Stimulated activated CD4-positive, alpha-beta T cell treated with anti-CD3 and anti-CD28 coated beads, Interleukin-12 subunit alpha, Interleukin-12 subunit beta, amount 100 ng/mL, for 4 hours (primary cell): ENCODE measurements around the gene UBE2D3.
A peak's percentile ranks its signal among the peaks of the same experiment; 100 is the strongest.
"Not testable (repeated sequence)": the region's sequence is repeated elsewhere in the genome, so short reads cannot be mapped to it uniquely, and the experiment has no call there.

Source experiments
- DNase-seq: peaks from one replicate; pipeline ENCODE4 v3.0.0-alpha.2; 2020

UBE2D3 gene

DNA sequence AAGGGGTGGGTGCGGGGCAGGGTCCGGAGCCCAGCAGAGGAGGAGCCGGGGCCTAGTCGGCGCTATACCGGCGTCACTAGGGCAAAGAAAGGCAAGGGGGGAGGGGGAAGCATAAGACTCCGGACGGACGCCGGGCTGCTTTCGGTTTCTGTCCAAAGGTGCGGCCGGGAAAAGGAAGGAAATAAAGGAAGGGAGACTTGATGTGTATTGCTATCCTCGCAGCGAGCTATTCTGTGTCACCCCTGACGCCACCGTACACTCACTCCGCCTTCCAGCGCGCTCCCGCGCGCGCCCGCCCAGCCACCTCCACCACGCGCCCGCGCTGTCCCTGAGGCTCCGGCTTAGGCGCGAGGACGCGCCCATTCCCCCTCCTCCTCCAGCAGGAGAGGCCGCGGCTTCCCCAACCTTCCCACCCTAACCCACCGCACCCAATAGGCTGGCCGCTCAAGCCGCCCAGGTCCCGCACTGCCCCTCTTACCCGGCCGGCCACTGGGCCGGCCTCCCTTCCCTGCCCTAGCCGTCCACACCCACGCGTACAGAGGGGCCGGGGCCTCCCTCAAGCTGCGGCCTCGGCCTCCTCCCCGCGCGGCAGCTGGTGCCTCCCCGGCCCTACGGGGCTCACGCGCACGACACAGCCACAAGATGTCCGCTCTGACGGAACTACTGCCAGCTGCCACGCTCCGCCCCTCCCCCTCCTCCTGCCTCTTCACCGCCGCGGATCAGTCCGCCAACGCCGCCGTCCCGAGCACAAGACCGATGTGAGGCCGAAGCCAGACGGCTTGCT lies at the start of gene UBE2D3:
TSS of gene UBE2D3 (minus strand) at position 662 of the 784 bp plus-strand sequence. CDS start 1,043 bp downstream, outside the sequence.
- DNase-seq = peak; percentile 94

DNA sequence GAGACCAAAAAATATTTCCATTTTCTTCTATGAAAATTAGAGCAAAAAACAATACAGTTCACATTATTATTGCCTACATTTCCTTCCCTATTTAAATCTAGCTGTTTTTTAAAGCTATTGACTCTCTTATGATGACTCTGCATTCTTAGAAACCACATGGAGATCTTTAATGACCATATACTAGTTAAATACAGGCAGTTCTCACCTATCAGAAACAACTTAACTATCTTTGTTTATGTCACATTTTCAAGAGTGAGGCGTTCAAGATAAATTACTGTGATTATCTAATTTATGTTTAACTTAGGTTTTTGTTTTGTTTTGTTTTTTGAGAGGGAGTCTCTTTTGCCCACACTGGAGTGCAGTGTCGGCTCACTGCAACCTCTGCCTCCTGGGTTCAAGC lies 44.4 kb upstream of the UBE2D3 start:
- DNase-seq = no peak

DNA sequence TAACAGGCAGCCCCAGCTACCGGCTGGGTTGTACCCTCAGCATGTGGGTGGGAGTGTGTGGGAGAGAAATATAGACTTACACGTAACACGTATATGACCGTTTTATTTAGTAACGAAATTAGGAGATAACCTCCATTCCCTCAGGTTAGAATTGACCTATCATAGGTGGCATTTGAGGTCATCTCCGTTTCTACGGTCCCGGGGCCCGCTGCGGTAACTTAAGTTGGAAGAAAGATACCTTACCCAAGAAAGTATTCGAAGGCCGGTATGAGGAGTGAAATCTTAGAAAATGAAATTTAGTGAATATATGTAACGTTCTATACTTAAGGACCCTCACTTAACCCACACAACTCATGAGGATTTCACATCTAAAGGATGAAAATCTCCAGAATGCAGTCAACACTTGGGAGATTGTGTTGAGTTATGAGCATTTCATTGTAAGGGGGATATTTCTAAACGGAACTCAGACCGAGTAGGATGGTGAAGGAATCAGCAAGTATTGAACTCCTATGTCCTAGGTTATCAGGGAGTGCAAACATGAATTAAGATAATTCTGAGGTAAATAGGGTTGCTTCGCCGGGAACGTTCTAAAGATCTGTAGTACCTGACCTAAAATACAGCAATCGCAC lies 42.3 kb upstream of the UBE2D3 start:
- peak; percentile 48 for DNase-seq

DNA sequence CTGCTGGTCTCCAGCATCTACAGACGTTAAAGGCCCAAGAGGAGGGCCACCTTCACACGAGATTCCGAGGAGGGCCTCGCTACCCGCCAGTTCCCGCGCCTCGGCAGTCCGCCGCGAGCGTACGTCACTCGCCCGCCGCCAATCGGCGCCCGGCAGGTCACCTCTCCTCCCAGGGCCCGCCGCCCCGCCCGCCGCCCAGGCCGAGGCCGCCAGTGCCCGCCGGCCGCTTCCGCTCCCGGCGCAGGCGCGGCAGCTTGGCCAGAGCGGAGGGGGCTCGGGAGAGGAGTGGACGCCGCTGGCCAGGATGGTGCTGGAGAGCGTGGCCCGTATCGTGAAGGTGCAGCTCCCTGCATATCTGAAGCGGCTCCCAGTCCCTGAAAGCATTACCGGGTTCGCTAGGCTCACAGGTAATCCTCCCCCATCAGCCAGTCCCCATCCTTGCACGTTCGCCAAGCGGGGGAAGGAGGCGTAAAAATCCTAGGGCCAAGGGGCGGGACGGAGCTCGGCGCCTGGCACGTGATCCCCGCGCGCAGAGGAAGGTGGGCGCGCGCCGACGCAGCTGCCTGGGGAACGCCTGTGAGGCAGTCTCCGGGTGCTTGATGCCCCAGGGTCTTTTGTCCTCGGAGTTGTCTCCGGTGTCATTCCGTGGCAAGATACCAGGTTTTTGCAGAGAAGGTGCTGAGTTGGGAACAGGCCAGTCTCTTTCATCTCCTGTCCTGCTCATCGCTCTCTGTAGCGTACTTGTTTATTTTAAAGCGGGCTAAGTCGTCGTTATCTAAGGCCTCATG lies 41.6 kb upstream of the UBE2D3 start, which contains the start of gene CISD2:
TSS of gene CISD2 (plus strand) at position 212 of the 788 bp plus-strand sequence. CDS start at position 305, 93 bp downstream.
- peak; percentile 84 for DNase-seq

DNA sequence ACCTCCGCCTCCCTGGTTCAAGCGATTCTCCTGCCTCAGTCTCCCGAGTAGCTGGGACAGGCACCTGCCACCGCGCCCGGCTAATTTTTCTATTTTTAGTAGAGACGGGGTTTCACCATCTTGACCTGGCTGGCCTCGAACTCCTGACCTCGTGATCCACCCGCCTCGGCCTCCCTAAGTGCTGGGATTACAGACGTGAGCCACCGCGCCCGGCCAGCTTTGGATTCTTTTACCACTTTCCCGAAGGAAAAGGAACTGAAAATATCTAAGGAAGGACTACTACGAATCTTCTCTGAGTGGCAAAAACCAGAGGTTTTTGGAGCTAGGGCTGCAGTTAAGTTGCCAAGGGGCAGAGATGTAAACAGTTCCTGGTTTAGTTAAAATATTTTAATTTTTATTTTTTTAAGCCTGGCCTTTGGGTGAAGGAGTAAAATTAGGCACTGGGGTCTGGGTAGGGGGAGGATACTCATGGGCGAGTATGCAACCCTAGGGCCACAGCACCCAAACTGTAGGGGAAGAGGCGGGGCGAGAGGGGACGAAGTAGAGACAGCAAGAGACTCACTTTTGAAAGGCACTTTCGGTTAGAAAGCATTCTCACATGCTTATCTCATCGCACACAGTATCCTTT lies 40.9 kb upstream of the UBE2D3 start:
- peak; percentile 25 for DNase-seq

DNA sequence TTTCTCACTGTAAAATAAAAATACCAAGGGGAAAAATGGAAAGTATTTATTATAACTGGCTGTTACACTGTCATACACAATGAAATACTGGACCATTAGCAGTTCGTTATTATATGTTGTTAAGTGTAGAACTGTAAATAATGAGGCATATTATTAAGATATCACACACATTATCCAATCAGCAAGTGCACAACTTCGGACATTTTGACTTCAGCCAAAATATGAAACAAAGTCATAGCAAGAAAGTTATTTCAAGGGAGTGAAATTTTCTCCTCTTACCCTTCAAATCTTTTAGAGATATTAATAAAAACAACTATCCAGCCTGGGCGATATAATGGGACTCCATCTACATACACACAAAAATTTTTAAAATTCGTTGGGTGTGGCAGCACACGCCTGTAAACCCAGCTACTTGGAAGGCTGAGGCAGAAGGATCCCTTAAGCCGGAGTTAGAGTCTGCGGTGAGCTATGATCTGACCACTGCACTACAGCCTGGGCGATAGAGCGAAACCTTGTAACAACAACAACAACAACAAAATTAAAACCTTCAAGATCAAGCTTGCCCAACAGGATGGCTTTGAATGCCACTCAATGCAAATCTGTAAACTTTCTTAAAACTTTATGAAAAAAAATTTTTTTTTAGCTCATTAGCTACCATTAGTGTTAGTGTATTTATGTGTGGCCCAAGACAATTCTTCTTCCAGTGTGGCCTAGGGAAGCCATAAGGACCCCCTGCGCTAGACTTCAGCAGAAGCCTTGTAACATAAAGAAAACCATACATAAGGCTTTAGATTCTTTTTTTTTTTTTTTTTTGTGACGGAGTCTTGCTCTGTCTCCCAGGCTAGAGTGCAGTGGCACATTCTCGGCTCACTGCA lies 40.2 kb upstream of the UBE2D3 start:
- DNase-seq = no peak

DNA sequence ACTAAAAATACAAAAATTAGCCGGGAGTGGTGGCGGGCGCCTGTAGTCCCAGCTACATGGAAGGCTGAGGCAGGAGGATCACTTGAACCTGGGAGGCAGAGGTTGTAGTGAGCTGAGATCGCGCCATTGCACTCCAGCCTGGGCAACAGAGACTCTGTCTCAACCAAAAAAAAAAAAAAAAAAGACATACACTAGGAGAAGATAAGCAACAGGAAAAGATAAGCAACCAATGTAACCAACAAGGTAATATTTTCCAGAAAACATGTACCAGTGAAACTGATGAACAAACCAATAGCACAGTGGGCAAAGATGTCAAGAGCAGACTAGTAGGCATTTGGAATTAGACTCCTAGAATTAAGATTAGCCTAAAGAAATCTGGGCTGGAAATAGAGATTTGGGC lies 38.0 kb upstream of the UBE2D3 start:
- not testable (repeated sequence) for DNase-seq

DNA sequence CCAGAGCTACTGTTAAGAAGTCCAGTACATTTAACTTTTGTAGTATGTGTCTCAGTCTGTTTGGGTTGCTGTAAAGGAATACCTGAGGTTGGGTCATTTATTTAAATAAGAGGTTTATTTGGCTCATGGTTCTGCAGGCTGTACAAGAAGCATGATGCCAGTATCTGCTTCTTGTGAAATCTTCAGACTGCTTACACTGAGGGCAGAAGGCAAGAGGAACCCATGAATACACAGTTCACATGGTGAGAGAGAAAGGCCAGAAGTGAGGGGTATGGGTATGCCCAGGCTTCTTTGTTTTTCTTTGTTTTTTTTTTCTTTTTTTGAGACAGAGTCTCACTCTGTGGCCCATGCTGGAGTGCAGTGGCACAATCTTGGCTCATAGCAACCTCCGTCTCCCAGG lies 35.4 kb upstream of the UBE2D3 start:
- no peak for DNase-seq

DNA sequence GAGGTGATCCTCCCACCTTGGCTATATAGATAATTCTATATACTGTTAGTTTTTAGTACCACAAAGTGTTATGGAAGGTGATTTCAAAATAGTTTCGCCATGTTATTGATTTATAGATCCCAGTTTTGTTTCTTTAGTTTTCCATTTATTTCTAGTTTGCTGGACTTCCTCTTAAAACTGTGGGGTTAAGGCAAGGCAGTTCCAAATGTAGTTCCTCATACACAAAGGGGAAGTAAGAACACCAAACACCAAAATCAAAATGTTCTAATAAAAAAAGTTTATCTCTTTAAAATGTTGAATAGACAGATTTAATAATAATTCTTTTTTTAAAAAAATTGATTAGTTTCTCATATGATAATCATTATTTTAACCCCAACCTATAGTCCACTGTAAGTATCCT lies 34.7 kb upstream of the UBE2D3 start:
- DNase-seq = no peak

DNA sequence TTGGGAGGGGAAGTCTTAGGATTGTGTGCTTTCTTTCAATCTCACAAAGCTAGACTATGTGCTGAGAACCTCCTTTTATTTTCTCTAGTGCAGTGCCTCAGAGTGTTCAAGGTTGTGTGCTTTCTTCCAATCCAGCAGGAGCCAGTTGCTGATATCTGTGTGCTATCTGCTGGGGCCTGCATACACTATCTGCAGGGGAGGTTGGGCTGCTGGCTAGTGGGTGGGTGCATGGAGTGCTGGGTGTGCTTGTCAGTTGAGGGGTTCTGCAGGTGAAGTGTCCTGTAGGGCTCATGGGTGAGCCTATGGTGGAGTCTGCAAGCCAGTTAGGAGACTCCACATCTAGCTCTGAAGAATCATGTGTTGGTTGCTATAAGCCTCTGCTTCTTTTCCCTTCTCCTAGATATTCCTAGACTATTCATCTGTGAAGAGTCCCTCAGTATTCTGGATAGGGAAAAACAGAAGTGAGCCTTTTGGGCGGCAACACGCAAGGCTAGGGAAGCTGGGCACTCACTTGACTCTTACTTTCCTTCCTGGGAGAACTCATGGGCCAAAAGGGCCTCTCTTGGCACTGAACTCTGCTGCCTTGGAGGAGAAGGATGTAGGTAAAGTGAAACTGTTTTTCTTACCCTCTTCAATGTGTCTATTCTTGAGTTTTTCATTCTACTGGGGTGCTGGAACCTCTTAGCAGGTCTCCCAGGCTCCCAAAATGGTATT lies 33.4 kb upstream of the UBE2D3 start:
- DNase-seq = no peak

DNA sequence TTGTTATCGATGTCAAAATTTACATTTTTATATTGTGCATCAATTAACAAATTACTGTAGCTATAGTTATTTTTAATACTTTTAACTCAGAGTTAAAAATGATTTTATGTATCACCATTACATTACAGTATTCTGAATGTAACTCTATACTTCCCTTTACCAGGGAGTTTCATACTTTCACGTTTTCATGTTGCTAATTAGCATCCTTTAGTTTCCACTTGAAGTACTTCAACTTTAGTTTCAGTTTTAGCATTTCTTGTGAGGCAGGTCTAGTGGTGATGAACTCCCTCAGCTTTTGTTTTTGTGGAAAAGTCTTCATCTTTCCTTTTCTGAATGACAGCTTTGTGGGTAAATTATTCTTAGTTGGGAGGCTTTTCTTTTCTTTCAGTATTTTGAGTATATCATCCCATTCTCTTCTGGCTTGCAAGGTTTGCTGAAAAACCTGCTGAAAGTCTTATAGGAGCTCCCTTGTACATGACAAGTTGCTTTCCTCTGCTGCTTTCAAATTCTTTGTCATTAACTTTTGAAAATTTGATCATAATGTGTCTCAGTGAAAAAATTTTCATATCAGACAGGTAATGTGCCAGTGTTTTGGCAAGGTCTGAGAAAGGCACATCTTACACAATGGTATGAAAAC lies 31.6 kb upstream of the UBE2D3 start:
- DNase-seq = no peak

DNA sequence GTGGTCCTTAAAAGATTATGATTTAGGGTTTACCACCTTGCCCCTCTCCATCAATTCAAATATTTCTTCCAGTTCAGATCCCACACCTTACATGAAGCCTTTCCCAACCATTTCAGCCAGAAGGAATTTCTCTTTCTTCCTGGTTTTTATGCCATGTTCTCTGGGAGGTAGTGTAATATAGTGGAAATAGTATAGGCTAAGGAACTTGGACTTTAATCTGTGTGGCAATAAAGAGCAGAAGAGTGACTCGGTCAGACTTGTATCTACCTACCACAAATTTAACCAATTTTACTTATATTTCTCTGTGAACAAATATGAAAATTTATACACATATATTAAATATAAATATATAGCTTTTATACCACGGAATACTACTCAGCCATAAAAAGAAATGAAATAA lies 23.0 kb upstream of the UBE2D3 start:
- no peak for DNase-seq

DNA sequence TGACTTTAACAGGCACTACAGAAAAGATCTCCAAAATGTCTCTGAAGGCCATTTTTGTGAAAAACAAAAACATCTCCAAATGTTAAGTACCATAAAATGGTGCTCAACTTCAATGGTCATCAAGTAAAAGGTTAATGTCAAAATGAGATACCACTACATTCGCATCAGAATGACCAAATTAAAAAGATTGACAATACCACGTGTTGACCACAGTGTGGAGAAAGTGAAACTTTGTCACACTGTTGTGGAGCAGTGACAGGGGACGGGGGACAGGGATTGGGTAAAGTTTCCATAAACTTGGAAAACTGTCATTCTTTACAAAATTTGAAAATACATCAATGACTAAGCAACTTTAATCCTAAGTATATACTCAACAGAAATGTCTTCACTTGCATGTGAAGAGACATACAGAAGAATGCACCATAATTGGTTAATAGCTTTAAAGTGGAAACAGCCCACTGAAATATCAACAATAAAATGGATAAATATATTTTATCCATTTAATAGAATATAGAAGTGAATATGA lies 22.3 kb upstream of the UBE2D3 start:
- no peak for DNase-seq

DNA sequence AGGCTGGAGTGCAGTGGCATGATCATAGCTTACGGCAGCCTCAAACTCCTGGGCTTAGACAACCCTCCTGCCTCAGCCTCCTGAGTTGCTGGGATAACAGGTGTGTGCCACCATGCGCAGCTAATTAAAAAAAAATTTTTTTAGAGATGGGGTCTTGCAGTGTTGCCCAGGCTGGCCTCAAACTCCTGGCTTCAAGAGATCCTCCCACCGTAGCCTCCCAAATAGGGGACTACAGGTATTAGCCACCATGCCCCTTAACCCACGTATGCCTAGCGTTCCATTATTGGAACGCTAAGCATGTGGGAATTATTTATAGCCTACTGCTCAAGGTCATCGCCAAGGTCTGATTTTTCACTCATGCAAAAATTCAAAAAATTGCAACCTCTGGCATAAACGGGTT lies 20.3 kb upstream of the UBE2D3 start:
- no peak for DNase-seq

DNA sequence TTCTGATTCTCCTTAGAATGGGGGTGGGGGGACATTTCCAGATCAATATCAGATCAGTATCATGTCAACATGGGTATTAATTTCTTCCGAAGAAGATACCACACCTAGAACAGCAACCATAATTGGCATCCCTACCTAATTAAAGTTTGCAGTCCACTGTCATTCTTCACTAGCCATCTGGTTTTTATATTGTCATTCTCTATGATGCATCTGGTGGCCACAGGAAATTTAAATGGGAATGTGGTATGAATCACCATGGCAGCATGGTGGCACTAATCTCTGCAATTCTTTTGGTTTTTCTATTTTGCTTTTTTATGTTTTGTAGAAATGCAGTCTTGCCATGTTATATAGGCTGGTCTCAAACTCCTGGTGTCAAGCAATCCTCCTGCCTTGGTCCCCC lies 16.6 kb upstream of the UBE2D3 start:
- no peak for DNase-seq

DNA sequence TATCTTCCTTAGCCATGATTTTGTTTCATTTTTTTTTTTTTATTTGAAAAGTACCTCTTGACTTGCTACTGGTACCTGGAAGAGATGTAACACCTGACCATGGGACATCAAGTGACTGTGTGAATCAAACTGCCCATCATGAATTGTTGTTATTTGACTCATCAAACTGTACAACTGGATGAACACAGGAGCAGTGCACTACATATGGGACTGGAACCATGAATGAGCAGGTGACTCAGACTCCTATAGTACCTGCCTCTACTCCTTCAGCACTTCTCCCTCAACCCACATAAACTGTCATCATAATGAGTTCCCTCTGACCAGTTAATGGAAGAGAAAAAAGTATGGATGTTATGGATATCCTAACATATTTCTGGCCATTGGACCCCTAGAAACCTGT lies 15.9 kb upstream of the UBE2D3 start:
- no peak for DNase-seq

DNA sequence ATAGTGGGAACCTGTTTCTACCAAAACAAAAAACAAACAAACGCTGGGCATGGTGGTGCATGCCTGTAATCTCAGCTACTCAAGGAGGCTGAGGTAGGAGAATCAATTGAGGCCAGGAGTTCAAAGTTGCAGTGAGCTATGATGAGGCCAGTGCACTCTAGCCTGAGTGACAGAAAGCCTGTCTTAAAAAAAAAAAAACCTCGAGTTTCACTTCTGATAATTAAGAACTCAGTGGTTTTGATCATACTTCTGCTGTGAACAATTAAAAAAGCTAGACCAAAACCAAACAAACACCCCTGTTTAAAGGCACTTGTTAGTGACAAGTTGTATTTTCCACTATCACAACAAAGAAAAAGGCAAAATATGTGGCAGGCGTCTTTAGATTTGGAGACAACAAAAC lies 15.0 kb upstream of the UBE2D3 start:
- DNase-seq = no peak

DNA sequence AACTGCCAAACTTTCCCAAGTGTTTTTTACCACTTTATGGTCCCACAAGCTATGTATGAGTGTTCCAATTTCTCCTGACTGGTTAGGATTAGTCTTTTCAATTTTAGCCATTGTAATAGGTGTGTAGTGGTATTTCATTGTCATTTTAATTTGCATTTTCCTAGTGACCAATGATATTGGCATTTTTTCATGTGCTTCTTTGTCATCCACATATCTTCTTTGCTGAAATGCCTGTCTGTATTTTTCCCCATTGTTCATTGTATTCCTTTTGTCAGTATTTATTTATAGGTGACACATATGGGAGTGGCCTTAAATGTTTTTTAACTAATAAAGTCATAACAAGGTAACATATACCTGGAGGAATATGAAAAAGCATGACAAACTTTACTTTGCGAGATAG lies 9.2 kb upstream of the UBE2D3 start:
- no peak for DNase-seq

DNA sequence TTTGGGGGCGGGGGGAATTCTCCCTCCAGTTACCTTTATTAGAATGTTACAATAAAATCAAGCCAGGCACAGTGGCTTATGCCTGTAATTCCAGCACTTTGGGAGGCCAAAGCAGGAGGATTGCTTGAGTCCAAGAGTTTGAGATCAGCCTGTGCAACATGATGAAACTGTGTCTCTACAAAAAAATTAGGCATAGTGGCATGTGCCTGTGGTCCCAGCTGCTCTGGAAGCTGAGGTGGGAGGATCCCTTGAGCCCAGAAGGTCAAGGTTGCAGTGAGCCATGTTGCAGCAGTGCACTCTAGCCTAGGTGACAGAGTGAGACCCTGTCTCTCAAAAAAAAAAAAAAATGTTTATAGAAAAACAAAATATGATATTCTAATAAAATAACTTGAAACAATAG lies 5.3 kb upstream of the UBE2D3 start:
- DNase-seq = no peak

DNA sequence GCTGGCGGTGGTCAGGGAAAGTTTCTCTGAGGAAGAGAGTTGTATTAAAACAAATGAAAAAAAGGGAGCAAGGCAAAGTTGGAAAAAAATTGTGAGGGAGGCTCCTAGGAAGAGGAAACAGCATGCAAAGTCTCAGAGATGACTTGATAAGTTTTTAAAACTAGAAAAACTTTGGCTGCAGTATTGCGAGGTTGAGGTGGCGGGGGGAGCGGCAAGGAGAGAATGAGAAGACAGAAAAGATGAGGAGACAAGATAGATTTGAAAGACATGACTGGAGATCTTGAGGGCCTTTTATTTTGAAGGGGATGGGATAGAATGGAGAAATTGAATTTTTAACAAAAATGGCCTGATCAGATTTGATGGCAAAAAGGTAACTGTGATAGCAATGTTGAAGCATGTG lies 4.8 kb upstream of the UBE2D3 start:
- DNase-seq = no peak

DNA sequence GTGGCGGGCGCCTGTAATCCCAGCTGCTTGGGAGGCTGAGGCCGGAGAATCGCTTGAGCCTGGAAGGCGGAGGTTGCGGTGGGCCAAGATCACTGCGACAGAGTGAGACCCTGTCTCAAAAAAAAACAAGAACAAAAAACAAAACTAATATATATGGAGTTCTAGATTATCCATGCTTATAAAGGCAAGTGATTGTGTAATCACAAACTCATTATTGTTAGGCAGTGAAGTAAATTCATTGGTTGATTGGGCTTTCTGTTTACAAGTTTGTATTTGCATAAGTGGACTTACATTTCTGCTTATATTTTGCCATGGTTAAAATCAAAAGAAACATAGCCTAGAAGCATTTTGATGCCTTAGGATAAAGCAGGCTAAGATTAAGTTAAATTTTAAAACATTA lies 2.5 kb upstream of the UBE2D3 start:
- no peak for DNase-seq
